A549 (cell line): Measurements from ENCODE around the gene PRSS21. TPM values are rescaled to one million over a fixed set of nuclear protein-coding genes. Genes with fewer than 3 reads are reported as not detected.
A peak's percentile ranks its signal among the peaks of the same experiment; 100 is the strongest.

Experiments used
- ATAC-seq, 2 experiments: fragments of 200-7000 bp in 1 of 2; fragments of >200 bp in 1 of 2; cut with Nextera tagmentation in 1 of 2; cut with Tn5 transposase in 1 of 2; 3 replicates each; pipeline versions ENCODE4 v1.8.0 to v1.9.1; 2018 to 2020; ENCODE audit warnings: mild to moderate bottlenecking in 1 of 2, moderate library complexity in 1 of 2
- CTCF ChIA-PET: fragments of 300-600 bp; sonication (Branson Sonifier 250); formaldehyde crosslinking; extraction: SDS; loops from one replicate; lab custom pipeline; 2021; ENCODE audit warnings: antibody characterized with exemption, inconsistent platforms; lab: Yijun Ruan, JAX
- POLR2A ChIA-PET: fragments of 350-600 bp; formaldehyde crosslinking; extraction: SDS; loops from one replicate; lab custom pipeline; 2021; ENCODE audit warnings: antibody characterized with exemption, inconsistent platforms; lab: Yijun Ruan, JAX
- DNase-seq, 2 experiments: peaks; one replicate each; pipeline versions ENCODE4 v3.0.0 to v3.0.0-alpha.2; 2011 to 2016; ENCODE audit warnings: low read depth in 1 of 2, low spot score in 1 of 2
- FAIRE-seq: peaks from 2 replicates; lab custom pipeline; 2011; peaks lifted over from hg19 to GRCh38; lab: Jason Lieb, UNC
- H3K27ac ChIP-seq, 2 experiments: fragments of >200 bp; sonication (Bioruptor Twin); formaldehyde crosslinking; 3 replicates each; pipeline ENCODE4 v1.5.1; 2016 to 2017
- H3K4me1 ChIP-seq: fragments of >200 bp; sonication (Bioruptor Twin); formaldehyde crosslinking; 3 replicates; pipeline ENCODE4 v1.6.1; 2016
- H3K4me2 ChIP-seq: fragments of >200 bp; sonication (Bioruptor Twin); formaldehyde crosslinking; 3 replicates; pipeline ENCODE4 v1.6.1; 2016
- H3K4me3 ChIP-seq: fragments of >200 bp; sonication (Bioruptor Twin); formaldehyde crosslinking; 3 replicates; pipeline ENCODE4 v1.5.1; 2016
- H3K9me3 ChIP-seq: fragments of >200 bp; sonication (Bioruptor Twin); formaldehyde crosslinking; 3 replicates; pipeline ENCODE4 v1.6.1; 2016
- BHLHE40 ChIP-seq: IDR thresholded peaks from 2 replicates; pipeline ENCODE4 v1.6.1; 2012; ENCODE audit warnings: low read depth, low read length, inconsistent platforms
- CEBPB ChIP-seq, 2 experiments: fragments of >200 bp in 1 of 2; sonication (Bioruptor Twin) in 1 of 2; formaldehyde crosslinking in 1 of 2; IDR thresholded peaks; 2 replicates each; pipeline ENCODE4 v1.6.1; 2012 to 2016
- CHD2 ChIP-seq: fragments of 150-350 bp; IDR thresholded peaks from 2 replicates; pipeline ENCODE4 v1.6.1; 2014; ENCODE audit warnings: low read length; ENCODE audit not compliant: partially characterized antibody
- EHF ChIP-seq: fragments of 250-450 bp; sonication (Bioruptor Pico); IDR thresholded peaks from 2 replicates; pipeline ENCODE4 v1.5.0; 2020; ENCODE audit warnings: mild to moderate bottlenecking
- EP300 ChIP-seq, 2 experiments: fragments of >200 bp; sonication (Bioruptor Twin); formaldehyde crosslinking; IDR thresholded peaks; 2 replicates in 1 of 2; 3 replicates in 1 of 2; pipeline ENCODE4 v1.6.1; 2016 to 2017
- FOSB ChIP-seq: fragments of 250-450 bp; sonication (Bioruptor Pico); IDR thresholded peaks from 2 replicates; pipeline ENCODE4 v1.5.0; 2020; ENCODE audit warnings: mild to moderate bottlenecking, moderate library complexity
- HDAC2 ChIP-seq: fragments of 200-600 bp; sonication (generic); IDR thresholded peaks from 2 replicates; pipeline ENCODE4 v1.6.1; 2016
- HEYL ChIP-seq: fragments of 250-450 bp; sonication (Bioruptor Pico); IDR thresholded peaks from 2 replicates; pipeline ENCODE4 v1.8.0; 2021; ENCODE audit warnings: mild to moderate bottlenecking, moderate library complexity
- HOXA7 ChIP-seq: fragments of 250-450 bp; sonication (Bioruptor Pico); IDR thresholded peaks from 2 replicates; pipeline ENCODE4 v1.5.0; 2020; ENCODE audit warnings: mild to moderate bottlenecking, moderate library complexity
- HOXB5 ChIP-seq: fragments of 250-450 bp; sonication (Bioruptor Pico); IDR thresholded peaks from 2 replicates; pipeline ENCODE4 v1.5.0; 2020; ENCODE audit warnings: mild to moderate bottlenecking, moderate library complexity
- JUN ChIP-seq, 2 experiments: fragments of >200 bp; sonication (Bioruptor Twin); formaldehyde crosslinking; IDR thresholded peaks; 2 replicates in 1 of 2; 3 replicates in 1 of 2; pipeline ENCODE4 v1.6.1; 2016 to 2017
- JUNB ChIP-seq: fragments of >200 bp; sonication (Bioruptor Twin); formaldehyde crosslinking; IDR thresholded peaks from 2 replicates; pipeline ENCODE4 v1.6.1; 2016
- KDM1A ChIP-seq: fragments of 200-600 bp; sonication (generic); IDR thresholded peaks from 2 replicates; pipeline ENCODE4 v1.6.1; 2016; ENCODE audit warnings: low read depth, mild to moderate bottlenecking
- MYC ChIP-seq: IDR thresholded peaks from 2 replicates; pipeline ENCODE4 v1.6.1; 2012; ENCODE audit warnings: mild to moderate bottlenecking, inconsistent platforms, low read length, improper control_type of control experiment, borderline replicate concordance
- NR3C1 ChIP-seq: fragments of >200 bp; sonication (Bioruptor Twin); formaldehyde crosslinking; IDR thresholded peaks from 3 replicates; pipeline ENCODE4 v1.6.1; 2017
- RARB ChIP-seq: fragments of 250-450 bp; sonication (Bioruptor Pico); IDR thresholded peaks from 2 replicates; pipeline ENCODE4 v1.8.0; 2021; ENCODE audit warnings: mild to moderate bottlenecking, moderate library complexity
- RCOR1 ChIP-seq: fragments of 150-350 bp; IDR thresholded peaks from 2 replicates; pipeline ENCODE4 v1.6.1; 2014; ENCODE audit warnings: antibody characterized with exemption, low read length, low read depth
- RFX5 ChIP-seq: fragments of 450-650 bp; IDR thresholded peaks from 2 replicates; pipeline ENCODE4 v1.7.1; 2014; ENCODE audit warnings: antibody characterized with exemption, mild to moderate bottlenecking, moderate library complexity
- SREBF2 ChIP-seq: fragments of 450-650 bp; IDR thresholded peaks from 2 replicates; pipeline ENCODE4 v1.6.1; 2014; ENCODE audit warnings: mild to moderate bottlenecking, moderate library complexity
- WGBS: methylation state at CpG from one replicate; pipeline ENCODE4 v1.1.6; 2017; ENCODE audit errors: missing lambda C conversion rate; 5-methylcytosine and 5-hydroxymethylcytosine counted together
- polyA plus RNA-seq, 4 experiments: library from polyadenylated mRNA; depleted of rRNA in 3 of 4; stranded (reverse); fragments of >200 nt; fragmentation: RNase III in 1 of 4; extraction: RNeasy Plus Mini Kit Qiagen cat#74134 plus additional on column Dnase treatment in 1 of 4; gene quantifications; 2 replicates in 3 of 4; 3 replicates in 1 of 4; pipeline ENCODE4 v1.2.3, GENCODE V29; 2011 to 2017
- TF ChIP-seq, protein P1 (sequence below): IDR thresholded peaks from 2 replicates; pipeline ENCODE4 v1.6.1; 2012; ENCODE audit warnings: low read depth, borderline replicate concordance
- TF ChIP-seq, protein P2 (sequence below): fragments of >200 bp; sonication (Bioruptor Twin); formaldehyde crosslinking; IDR thresholded peaks from 2 replicates; pipeline ENCODE4 v1.6.1; 2016

PRSS21 gene
- polyA plus RNA-seq, 2 of the 4 experiments (the other 2 are of a cell fraction): 0.12 to 0.23 TPM

- POLR2A ChIA-PET: no interaction called here
- H3K4me3 ChIP-seq: no peak overlapping the region
- no peak for DNase-seq
- no peak overlapping the region for H3K27ac ChIP-seq
- CTCF ChIA-PET: interaction anchor here (0.7 to 3.7 kb wide), 3 partner anchors 13 to 14 kb away, joined by 3 to 23 read pairs (median 18); no protein-coding TSS in a partner anchor
- ATAC-seq: no peak
- no peaks in the 10 kb centered on the region for H3K9me3 ChIP-seq
- H3K4me2 ChIP-seq: no peak overlapping the region
- WGBS: 66% methylated on average over 26 of the region's 26 CpGs
- FAIRE-seq: no peak
- peaks cover 5% of the 10 kb centered on the region; the same call in 1 of the 3 replicates for H3K4me1 ChIP-seq
- TF ChIP-seq CHD2: peak; percentile 26
- TF ChIP-seq, protein P1, sequence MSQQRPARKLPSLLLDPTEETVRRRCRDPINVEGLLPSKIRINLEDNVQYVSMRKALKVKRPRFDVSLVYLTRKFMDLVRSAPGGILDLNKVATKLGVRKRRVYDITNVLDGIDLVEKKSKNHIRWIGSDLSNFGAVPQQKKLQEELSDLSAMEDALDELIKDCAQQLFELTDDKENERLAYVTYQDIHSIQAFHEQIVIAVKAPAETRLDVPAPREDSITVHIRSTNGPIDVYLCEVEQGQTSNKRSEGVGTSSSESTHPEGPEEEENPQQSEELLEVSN: no peak
Measured at GRCh38 chr16:2825049-2825742, 8.2 kb downstream of the PRSS21 start.

DNA sequence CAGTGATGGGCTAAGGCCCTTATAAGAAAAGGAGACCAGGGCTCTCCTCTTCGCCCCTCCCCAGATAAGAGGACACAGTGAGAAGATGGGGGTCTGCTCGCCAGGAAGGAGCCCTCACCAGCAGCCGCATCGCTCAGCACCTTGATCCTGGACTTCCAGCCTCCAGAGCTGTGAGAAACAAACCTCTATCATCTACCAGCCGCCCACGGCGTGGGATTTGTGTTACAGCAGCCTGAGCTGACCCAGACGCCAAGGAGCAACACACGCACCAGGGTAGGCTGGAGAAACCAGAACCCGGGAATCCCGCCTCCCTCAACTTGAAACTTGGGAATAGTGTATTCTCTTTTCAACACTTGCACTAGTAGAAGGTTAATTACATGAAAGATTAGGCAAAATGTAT is 8.9 kb downstream of the PRSS21 start:
- no peak overlapping the region for H3K4me3 ChIP-seq
- ChIA-PET POLR2A (no interaction called here), CTCF (interaction anchor here (0.7 to 1.9 kb wide), 3 partner anchors 12 to 42 kb away, joined by 3 to 8 read pairs (median 3); no protein-coding TSS in a partner anchor)
- H3K27ac ChIP-seq: no peak overlapping the region
- peaks cover 7% of the 10 kb centered on the region; the same call in 1 of the 3 replicates for H3K4me1 ChIP-seq
- no peak for TF ChIP-seq BHLHE40
- TF ChIP-seq HOXB5: no peak
- TF ChIP-seq MYC: no peak
- TF ChIP-seq RCOR1: no peak
- TF ChIP-seq RARB: no peak
- no peak for TF ChIP-seq EHF
- no peak for TF ChIP-seq HDAC2
- TF ChIP-seq CEBPB (IDR thresholded peaks at IDR 0.05): no peak
- no peak for TF ChIP-seq NR3C1
- TF ChIP-seq HOXA7 (CRISPR knock-in tag): no peak
- TF ChIP-seq, protein P2, sequence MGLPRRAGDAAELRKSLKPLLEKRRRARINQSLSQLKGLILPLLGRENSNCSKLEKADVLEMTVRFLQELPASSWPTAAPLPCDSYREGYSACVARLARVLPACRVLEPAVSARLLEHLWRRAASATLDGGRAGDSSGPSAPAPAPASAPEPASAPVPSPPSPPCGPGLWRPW: no peak
- ATAC-seq (no peak), DNase-seq (no peak), FAIRE-seq (no peak)
- 79% methylated on average over 11 of the region's 11 CpGs for WGBS
- no peak overlapping the region for H3K4me2 ChIP-seq
- H3K9me3 ChIP-seq: no peaks in the 10 kb centered on the region

DNA sequence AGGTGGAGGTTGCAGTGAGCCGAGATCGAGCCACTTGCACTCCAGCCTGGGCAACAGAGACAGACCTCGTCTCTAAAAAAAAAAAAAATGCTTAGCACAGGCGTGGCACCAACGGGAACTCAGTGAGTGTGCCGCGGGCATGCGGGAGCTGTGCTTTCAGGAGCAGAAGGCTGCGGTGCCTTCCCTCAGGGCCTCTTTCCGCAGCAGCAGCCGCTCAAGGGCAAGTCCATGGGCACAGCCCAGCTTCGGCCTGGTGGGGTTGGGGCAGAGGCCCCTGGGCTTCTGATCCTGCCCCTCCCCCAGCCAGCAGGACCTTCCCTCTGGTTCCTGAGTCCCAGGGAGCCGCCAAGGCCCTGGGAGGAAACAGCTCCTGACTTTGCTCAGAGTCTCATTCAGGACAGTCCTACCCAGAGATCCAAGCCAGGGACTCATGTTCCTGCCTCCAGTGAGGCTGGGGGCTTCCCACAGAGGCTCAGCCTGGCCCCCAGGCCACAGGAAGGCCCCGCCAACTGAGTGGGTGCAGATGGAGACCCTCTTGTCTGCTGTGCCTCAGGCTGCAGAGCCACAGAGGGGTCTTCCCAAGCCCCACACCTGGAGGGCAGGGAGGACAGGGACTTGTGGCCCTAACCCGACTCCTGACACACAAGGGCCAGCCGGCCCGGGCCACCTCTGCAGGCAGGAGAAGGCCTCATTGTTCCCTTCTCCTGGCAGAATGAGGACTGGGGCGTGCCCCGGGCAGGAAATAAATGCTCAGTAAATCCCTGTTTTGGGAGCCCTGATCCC is 9.7 kb downstream of the PRSS21 start:
- TF ChIP-seq, protein P1: no peak
- TF ChIP-seq FOSB (CRISPR knock-in tag) (no peak), HOXB5 (no peak), JUN (IDR thresholded peaks at IDR 0.05) (no peak), HOXA7 (CRISPR knock-in tag) (no peak)
- TF ChIP-seq, all 56 proteins: peak for 0
- no peak overlapping the region for H3K4me3 ChIP-seq

DNA sequence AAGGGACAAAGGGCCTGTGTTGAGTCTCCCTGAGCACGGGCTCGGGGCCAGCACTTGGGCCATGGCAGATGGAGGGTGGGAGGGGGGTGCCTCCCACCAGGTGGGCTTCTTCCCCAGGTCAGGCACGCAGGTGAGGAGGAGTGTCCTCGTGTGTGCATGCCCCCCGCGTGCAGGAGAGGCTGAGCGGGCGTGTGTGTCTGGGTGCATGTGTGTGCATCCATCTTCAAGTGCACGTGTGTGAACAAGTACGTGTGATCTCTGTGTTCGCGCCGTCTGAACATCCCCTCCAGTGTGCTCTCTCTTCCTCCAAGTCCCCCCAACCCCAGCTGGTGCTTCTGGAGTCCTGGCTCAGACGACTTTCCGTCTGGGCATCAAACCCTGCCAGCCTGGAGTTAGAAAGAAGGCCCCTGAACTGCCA is 10.3 kb downstream of the PRSS21 start:
- no peak for FAIRE-seq
- ATAC-seq: no peak
- TF ChIP-seq JUNB: no peak
- no peak for TF ChIP-seq RFX5
- TF ChIP-seq RCOR1: no peak
- TF ChIP-seq EP300 (IDR thresholded peaks at IDR 0.05): no peak
- no peak for TF ChIP-seq HEYL (CRISPR knock-in tag)
- TF ChIP-seq SREBF2: no peak
- no peak for TF ChIP-seq KDM1A
- TF ChIP-seq, all 56 proteins: peak for 0
- H3K9me3 ChIP-seq: no peaks in the 10 kb centered on the region
- WGBS: 77% methylated on average over 14 of the region's 15 CpGs
- H3K4me1 ChIP-seq: peaks cover 7% of the 10 kb centered on the region; the same call in 1 of the 3 replicates
- H3K27ac ChIP-seq: no peak overlapping the region; a peak in 1 of 6 replicates
- ChIA-PET POLR2A (no interaction called here), CTCF (interaction anchor here (1.9 to 5.0 kb wide), 2 partner anchors 12 to 41 kb away, joined by 8 to 31 read pairs; no protein-coding TSS in a partner anchor)
- no peak for DNase-seq
- no peak overlapping the region for H3K4me2 ChIP-seq
- no peak overlapping the region for H3K4me3 ChIP-seq

More for the DNA sequence above, 9.7 kb downstream of the PRSS21 start:
- ATAC-seq (no peak), FAIRE-seq (no peak), DNase-seq (no peak)
- POLR2A ChIA-PET: no interaction called here
- no peaks in the 10 kb centered on the region for H3K9me3 ChIP-seq
- WGBS: 67% methylated on average over 14 of the region's 19 CpGs
- peak overlapping the region in 1 of 2 experiments; percentile 25; a peak in 1 of 6 replicates for H3K27ac ChIP-seq
- H3K4me1 ChIP-seq: peaks cover 7% of the 10 kb centered on the region; the same call in 1 of the 3 replicates
- H3K4me2 ChIP-seq: no peak overlapping the region
- CTCF ChIA-PET: interaction anchor here (0.9 to 5.0 kb wide), 4 partner anchors 12 to 50 kb away, joined by 3 to 31 read pairs (median 6); partner anchors contain the start of gene ELOB
